Measurements from ENCODE around the gene ERICH2.

- TF ChIP-seq, protein P1, sequence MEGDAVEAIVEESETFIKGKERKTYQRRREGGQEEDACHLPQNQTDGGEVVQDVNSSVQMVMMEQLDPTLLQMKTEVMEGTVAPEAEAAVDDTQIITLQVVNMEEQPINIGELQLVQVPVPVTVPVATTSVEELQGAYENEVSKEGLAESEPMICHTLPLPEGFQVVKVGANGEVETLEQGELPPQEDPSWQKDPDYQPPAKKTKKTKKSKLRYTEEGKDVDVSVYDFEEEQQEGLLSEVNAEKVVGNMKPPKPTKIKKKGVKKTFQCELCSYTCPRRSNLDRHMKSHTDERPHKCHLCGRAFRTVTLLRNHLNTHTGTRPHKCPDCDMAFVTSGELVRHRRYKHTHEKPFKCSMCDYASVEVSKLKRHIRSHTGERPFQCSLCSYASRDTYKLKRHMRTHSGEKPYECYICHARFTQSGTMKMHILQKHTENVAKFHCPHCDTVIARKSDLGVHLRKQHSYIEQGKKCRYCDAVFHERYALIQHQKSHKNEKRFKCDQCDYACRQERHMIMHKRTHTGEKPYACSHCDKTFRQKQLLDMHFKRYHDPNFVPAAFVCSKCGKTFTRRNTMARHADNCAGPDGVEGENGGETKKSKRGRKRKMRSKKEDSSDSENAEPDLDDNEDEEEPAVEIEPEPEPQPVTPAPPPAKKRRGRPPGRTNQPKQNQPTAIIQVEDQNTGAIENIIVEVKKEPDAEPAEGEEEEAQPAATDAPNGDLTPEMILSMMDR (IDR thresholded peaks at IDR 0.05; ENCODE audit: insufficient read depth, low read depth, low read length): no peak
- no peak for TF ChIP-seq EZH2 (IDR thresholded peaks at IDR 0.05; ENCODE audit: insufficient read depth, low read length)
These were observed 46.7 kb upstream of the ERICH2 start for GRCh38 chr2:170723446-170723958.

Measured in astrocyte (in vitro differentiated cells and primary cell).